ENCODE results near the gene ADM2. TPM values are rescaled to one million over a fixed set of nuclear protein-coding genes. Genes with fewer than 3 reads are reported as not detected.
A peak's percentile ranks its signal among the peaks of the same experiment; 100 is the strongest.

The ADM2 gene
- total RNA-seq, 1 donor from 2014 or later, result 3.7 TPM

- no peak for DNase-seq (ENCODE audit: low read depth)
- no peak for TF ChIP-seq CTCF (IDR thresholded peaks at IDR 0.05; ENCODE audit: insufficient read depth, low read length, severe bottlenecking)
- peaks cover 62% of the 10 kb centered on the region for H3K36me3 ChIP-seq (ENCODE audit: control insufficient read depth, insufficient read depth, low read length)
These were observed 22.3 kb upstream of the ADM2 start for GRCh38 chr22:50459016-50459415.

GRCh38 chr22:50459496-50460140, 21.7 kb upstream of the ADM2 start:
- Histone ChIP-seq H3K27me3 (ENCODE audit: control insufficient read depth, insufficient read depth, low read length) (no peaks in the 10 kb centered on the region), H3K36me3 (ENCODE audit: control insufficient read depth, insufficient read depth, low read length) (peaks cover 59% of the 10 kb centered on the region), H3K4me3 (ENCODE audit: low read depth, low read length) (no peak overlapping the region)
- FAIRE-seq (no peak), DNase-seq (ENCODE audit: low read depth) (no peak)
- no peak for TF ChIP-seq CTCF (IDR thresholded peaks at IDR 0.05; ENCODE audit: insufficient read depth, low read length, severe bottlenecking)

More at GRCh38 chr22:50459016-50459415, 22.3 kb upstream of the ADM2 start:
- no peak for FAIRE-seq
- Histone ChIP-seq H3K27me3 (ENCODE audit: control insufficient read depth, insufficient read depth, low read length) (no peaks in the 10 kb centered on the region), H3K4me3 (ENCODE audit: low read depth, low read length) (no peak overlapping the region)

GRCh38 chr22:50460938-50461337, 20.4 kb upstream of the ADM2 start:
- H3K36me3 ChIP-seq (ENCODE audit: control insufficient read depth, insufficient read depth, low read length), result peaks cover 55% of the 10 kb centered on the region
- DNase-seq (ENCODE audit: low read depth) (peak; percentile 46), FAIRE-seq (peak; percentile 83)
- TF ChIP-seq CTCF (IDR thresholded peaks at IDR 0.05; ENCODE audit: insufficient read depth, low read length, severe bottlenecking), result no peak
- no peaks in the 10 kb centered on the region for H3K27me3 ChIP-seq (ENCODE audit: control insufficient read depth, insufficient read depth, low read length)
- H3K4me3 ChIP-seq (ENCODE audit: low read depth, low read length), result no peak overlapping the region

- no peak for TF ChIP-seq CTCF (IDR thresholded peaks at IDR 0.05; ENCODE audit: insufficient read depth, low read length, severe bottlenecking)
- DNase-seq (ENCODE audit: low read depth), result no peak
- Histone ChIP-seq H3K27me3 (ENCODE audit: control insufficient read depth, insufficient read depth, low read length) (no peaks in the 10 kb centered on the region), H3K4me3 (ENCODE audit: low read depth, low read length) (no peak overlapping the region), H3K36me3 (ENCODE audit: control insufficient read depth, insufficient read depth, low read length) (peaks cover 54% of the 10 kb centered on the region)
- FAIRE-seq, result no peak
These were observed 19.8 kb upstream of the ADM2 start for GRCh38 chr22:50461536-50461935.

- FAIRE-seq (no peak), DNase-seq (ENCODE audit: low read depth) (no peak)
- H3K27me3 ChIP-seq (ENCODE audit: control insufficient read depth, insufficient read depth, low read length), result no peaks in the 10 kb centered on the region
- H3K36me3 ChIP-seq (ENCODE audit: control insufficient read depth, insufficient read depth, low read length), result peaks cover 55% of the 10 kb centered on the region
- no peak for TF ChIP-seq CTCF (IDR thresholded peaks at IDR 0.05; ENCODE audit: insufficient read depth, low read length, severe bottlenecking)
- no peak overlapping the region for H3K4me3 ChIP-seq (ENCODE audit: low read depth, low read length)
These were observed 19.3 kb upstream of the ADM2 start for GRCh38 chr22:50461979-50462540.
